HepG2 (cell line): ENCODE measurements around the gene ZFYVE28.

Experiments
- LCORL ChIP-seq, 2 experiments: fragments of 450-650 bp in 1 of 2; sonication (generic) in 1 of 2; formaldehyde crosslinking in 1 of 2; IDR thresholded peaks; 2 replicates each; pipeline versions ENCODE4 v1.5.0 to v1.6.1; 2017 to 2020; ENCODE audit warnings: antibody characterized with exemption in 1 of 2, missing genetic modification reagents in 1 of 2
- MXD3 ChIP-seq: IDR thresholded peaks from 2 replicates; pipeline ENCODE4 v1.6.1; 2016; ENCODE audit warnings: mild to moderate bottlenecking, missing biosample characterization, missing genetic modification reagents
- TARDBP ChIP-seq: sonication (generic); formaldehyde crosslinking; IDR thresholded peaks from 2 replicates; pipeline ENCODE4 v1.8.0; 2022; ENCODE audit warnings: mild to moderate bottlenecking, missing genetic modification reagents
- ZFAT ChIP-seq: sonication (generic); formaldehyde crosslinking; conservative IDR thresholded peaks from 2 replicates; pipeline ENCODE4 v1.8.1; 2023; ENCODE audit warnings: missing genetic modification reagents, inconsistent platforms
- ZNF121 ChIP-seq: sonication (generic); formaldehyde crosslinking; IDR thresholded peaks from 2 replicates; pipeline ENCODE4 v1.5.0; 2020; ENCODE audit warnings: mild to moderate bottlenecking, missing genetic modification reagents
- ZNF501 ChIP-seq: sonication (generic); formaldehyde crosslinking; IDR thresholded peaks from 2 replicates; pipeline ENCODE4 v1.5.1; 2020; ENCODE audit warnings: mild to moderate bottlenecking, moderate library complexity, missing genetic modification reagents

- TF ChIP-seq ZNF501 (CRISPR knock-in tag) = no peak
- TF ChIP-seq ZNF121 = no peak
- TF ChIP-seq TARDBP (CRISPR knock-in tag) = no peak
- no peak for TF ChIP-seq LCORL (IDR thresholded peaks at IDR 0.05)
- TF ChIP-seq LCORL (CRISPR knock-in tag; IDR thresholded peaks at IDR 0.05) = no peak
- no peak for TF ChIP-seq ZFAT (CRISPR knock-in tag)
- TF ChIP-seq MXD3 (CRISPR knock-in tag) = no peak
Observed at GRCh38 chr4:2384245-2384644, 34.2 kb downstream of the ZFYVE28 start.
